ENCODE results near the gene KCNMB1. TPM values are rescaled to one million over a fixed set of nuclear protein-coding genes. Genes with fewer than 3 reads are reported as not detected.
"Not testable (repeated sequence)": the region's sequence is repeated elsewhere in the genome, so short reads cannot be mapped to it uniquely, and the experiment has no call there.

Gene KCNMB1
- total RNA-seq, 1 donor from 2014 or later: not detected

DNA sequence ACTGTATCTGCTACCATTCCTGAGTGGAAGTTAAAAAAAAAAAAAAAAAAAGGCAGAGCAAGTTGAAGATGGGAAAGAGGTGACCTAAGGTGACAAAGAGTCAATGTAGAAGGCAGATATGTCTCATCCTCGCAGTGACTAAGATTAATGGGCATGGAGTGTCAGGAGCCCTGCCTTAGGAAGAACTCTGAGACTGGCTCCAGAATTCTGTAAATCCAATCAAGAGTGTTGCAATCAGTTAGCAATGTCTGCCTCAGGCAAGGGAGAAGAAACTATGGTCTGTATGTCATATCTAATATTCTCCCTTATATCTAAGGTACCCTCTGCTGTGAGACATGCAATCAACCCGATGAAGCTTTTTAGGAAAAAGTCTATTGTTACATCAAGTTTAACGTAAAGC lies 24.7 kb upstream of the KCNMB1 start:
- DNase-seq: no peak

DNA sequence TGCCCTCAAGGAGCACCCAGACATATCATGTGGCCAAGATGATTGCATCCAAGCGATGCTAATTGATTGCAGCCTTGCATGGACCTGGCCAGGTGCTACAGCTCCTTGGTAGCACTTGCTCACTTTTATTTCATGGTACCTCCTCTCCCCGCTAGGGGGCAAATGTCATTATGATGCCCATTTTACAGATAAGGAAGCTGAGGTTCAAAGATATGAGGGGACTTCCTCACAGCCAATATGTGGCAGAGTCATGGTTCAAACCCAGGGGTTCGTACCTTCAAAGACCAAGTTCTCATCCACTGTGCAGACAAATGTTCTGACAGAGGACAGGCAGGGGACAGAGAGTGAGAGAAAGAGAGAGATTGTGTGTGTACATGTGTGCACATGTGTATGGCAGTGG lies 21.9 kb upstream of the KCNMB1 start:
- DNase-seq: no peak

DNA sequence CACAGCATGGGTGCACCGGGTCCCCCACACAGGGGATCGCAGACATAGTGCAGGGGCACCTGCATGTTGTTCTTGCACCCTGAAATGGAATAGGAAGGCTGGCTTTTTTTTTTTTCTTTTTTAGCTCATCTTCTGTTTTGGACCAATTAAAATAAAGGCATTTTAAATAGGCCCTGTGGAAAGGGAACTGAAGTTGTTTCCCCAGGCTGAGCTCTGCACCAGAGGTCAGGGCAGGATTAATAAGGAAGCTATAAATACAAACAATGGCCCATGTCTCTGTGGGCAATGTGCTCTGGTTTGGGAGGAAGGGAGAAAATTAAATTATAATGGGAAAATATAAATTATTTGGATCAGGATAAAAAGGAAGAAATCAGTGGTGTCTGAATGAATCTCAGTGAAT lies 21.2 kb upstream of the KCNMB1 start:
- DNase-seq: no peak

DNA sequence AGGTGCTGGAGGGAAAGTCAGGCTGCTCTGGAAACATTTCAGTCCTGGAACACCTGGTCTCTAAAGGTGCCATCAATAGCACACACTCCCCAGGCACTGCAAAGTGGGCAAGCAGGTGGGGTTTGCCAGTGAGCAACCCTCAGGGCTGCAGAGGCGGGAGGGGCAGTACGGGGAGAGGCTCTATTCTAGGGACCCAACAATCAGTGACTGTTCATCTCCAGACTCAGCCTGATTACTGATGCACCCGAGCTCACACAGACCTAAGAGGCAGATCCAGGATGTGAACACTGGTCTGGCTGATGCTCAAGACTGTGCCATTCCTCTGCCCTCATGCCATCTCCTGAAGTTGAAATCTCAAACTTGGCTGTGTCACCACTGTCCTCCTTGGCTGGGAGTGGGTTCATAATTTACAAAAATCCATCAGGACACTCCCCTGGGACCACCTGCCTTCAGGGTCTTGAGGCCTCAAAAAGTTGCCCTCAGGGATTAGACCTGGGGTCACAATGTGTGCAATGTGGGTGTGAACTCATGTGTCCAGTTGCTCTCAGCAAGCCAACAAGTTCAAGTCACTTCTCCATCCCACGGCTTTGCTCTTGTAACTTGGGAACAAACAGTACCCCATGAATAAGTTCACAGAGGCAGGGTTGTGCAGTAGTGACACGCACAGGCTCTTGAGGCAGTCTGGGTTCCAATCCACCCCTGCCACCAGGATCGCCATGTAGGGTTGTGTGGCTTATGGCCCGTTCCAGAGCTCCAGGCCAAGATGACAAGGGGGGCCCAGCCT lies 19.9 kb upstream of the KCNMB1 start:
- DNase-seq: no peak

DNA sequence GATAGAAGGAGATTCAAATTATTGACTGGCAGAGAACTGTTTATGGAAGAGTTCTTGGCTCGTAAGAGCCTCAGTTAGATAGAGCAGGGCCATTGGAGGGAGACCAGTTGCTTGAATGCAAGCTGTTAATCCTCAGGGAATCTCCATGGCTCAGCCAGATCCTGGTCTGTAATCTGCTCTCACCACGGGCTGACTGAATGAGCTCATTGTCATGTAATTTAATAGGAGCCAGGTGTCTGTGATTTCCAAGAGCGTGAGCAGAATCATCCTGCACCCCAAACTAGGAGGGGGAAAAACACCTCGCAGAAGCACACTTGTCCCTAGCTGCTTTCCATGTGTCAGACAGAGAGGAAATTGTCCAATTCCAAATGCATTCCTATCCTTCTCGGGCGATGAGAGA lies 19.1 kb upstream of the KCNMB1 start:
- no peak for DNase-seq

DNA sequence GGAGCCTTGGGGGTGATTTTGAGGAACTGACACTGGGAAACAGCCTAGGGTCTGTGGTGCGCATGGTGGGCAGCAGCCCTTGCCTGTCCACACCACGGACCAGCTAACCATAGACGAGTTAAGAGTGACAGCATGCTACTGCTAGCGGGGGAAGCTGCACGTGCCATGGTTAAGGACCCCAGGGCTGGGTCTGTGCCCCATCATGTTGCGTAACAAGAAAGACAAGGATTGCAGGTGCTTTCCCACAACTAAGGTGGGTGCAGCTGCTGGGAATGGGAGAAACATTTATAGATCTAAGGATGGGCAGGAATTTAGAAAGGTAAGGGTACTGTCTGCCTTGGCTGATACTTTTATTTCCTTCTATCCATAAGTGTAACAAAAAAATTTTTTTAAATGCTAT lies 17.9 kb upstream of the KCNMB1 start:
- no peak for DNase-seq

DNA sequence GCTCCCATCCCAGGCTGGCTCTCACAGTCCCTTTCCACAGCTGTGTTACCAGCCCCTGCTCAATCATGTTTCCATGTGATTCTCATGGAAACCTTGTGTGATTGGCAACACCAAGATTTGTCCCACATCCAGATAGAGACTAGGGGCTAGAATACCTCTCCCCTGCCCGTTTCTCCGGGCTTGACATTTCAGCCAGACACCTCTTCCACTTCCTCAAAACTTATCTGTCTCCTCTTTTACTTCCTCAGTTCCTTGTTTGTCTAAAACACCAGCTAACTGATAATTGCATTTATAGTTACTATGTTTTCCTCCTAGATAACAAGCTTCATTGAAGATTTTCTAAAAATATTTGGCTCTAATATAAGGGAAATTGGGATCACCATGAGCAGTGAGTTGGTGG lies 16.6 kb upstream of the KCNMB1 start:
- DNase-seq: no peak

DNA sequence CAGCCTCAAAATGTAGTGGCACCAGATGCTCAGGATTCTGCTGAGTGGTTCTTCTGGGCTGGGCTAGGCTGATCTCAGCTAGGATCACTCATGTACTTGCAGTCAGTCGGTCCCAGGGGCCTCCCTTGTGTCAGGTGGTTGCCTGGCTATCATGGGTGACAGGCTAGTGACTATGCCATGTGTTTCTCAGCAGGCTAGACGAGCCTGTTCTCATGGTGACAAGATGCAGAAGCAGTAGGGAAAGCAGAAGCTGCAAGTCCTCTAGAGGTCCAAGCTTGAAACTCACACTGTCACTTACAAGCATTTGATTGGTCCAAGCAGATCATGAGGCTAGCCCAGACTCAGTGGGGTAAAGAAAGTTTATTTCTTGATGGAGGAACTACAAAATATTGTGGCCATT lies 15.2 kb upstream of the KCNMB1 start:
- no peak for DNase-seq

DNA sequence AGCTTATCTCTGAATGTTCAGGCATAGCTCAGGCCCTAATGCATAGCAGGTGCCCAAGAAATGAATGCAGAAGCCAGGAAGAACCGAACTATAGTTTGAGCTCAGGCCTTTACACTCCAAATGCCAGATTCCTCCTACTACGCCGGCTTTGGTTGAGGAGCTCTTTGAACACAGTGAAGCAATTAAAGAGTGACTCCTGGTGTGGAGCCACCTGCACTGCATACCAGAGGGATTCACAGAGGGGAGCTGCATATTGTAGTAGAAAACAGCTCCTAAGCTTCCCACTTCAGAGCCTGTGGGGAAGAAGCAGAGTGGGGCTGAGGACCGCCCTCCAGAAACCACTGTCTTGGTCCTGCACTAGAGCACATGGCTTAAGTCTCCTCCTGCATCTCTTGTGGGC lies 14.5 kb upstream of the KCNMB1 start:
- no peak for DNase-seq

DNA sequence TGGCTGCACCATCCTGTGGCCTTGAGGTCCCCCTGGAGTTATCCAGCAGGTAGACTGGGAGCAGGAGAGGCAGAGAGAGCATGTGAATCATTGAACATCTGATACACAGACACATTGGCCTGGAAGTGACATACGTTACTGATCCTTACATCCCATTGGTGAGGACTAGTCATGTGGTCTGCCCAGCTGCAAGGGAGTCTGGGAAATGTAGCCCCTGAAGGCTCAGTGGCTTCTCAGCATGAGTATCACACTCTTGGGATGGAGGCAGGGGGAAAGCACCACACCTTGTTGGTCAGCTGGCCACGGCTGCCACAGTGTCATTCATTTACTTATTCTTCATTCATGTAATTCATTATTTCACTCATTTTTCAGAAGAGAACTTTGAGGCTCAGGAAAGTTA lies 13.3 kb upstream of the KCNMB1 start:
- DNase-seq: no peak

DNA sequence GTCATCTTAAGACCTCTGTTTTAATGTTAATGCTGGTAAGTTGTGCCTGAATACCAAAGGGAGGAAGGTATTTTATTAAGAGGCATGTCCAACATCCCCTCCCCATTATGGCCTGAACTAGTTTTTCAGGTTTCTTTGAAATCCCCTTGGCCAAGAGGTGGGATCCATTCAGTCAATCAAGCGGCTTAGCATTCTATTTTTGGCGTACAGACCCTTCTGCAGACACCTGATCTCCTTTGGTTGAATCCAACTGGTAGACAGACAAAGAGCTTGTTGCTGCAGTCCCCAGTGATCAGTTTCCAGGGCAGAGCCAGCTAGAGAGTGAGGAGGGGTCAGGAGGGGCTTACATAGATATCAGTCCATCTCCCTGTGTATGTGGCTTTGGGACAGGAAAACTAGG lies 7.9 kb upstream of the KCNMB1 start:
- DNase-seq: no peak

DNA sequence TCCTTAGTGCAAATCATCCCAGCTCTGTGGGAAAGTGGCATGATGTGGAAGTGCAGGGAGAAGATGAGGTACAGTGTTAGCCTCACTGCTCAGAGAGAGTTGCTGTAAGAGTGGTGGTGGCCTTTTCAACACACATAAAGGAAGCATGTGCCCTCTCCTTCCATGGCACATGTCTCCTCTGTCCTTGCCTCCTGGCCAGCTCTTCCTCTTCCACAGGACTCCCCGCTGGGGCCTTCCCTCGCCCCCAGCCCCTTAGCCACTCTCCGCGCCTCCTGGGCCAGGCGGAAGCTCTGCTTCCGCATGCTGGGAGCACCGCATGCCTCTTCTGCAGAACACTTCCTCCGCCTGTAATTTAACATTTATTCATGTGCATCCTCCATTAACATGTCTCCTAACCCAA lies 4.8 kb upstream of the KCNMB1 start:
- no peak for DNase-seq

DNA sequence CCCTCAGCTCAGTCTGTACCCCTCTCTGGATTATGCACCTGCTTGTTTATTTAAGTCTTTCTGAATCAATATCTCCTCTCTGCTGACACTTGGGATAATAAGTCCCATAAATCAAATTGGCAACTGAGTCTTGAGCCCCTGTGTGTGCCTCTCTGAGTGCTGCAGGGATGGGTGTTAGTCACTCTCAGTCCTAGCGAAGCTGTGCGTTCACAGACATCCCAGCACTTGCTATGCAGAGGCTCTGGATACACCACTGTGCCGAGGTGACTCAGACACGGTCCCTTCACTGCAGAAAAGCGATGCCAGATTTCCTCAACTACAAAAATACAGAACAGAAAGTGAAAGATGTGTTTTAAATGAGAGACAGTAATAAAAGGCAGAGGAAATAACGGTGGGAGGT lies 4.1 kb upstream of the KCNMB1 start:
- DNase-seq: no peak

DNA sequence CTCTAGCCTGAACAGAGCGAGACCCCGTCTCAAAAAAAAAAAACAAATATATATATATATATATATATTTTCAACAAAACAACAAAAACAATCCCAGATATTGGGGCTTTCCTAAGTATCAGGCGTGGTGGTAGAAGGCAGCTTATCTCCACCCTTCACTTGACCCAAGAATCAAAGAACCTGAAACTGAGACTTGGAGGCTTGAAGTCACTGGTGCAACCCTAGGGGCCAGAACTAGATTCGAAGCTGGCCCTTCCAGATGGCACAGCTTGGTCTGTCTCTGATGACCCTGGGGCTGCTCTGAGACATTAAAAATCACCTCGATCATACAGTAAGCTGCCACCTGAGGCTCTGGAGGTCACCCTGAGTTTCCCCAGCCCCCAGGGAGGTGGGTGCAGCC lies 1.3 kb upstream of the KCNMB1 start:
- no peak for DNase-seq

DNA sequence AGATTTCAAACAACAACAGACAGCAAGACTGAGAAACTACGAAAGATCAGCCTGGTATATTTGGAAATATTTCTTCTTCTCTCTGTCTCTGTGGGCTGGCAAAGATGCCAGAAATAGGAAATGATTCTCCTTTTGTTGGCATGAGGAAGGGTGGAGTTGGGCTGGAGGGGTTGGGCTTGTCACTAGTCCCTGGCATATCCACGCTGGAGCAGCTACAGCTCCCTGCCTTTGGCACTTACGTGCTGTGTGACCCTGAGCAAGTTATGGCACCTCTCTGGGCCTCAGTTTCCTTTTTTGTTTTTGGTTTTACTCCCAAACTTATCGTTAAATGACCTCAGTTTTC lies 354 bp upstream of the KCNMB1 start:
- DNase-seq: no peak

DNA sequence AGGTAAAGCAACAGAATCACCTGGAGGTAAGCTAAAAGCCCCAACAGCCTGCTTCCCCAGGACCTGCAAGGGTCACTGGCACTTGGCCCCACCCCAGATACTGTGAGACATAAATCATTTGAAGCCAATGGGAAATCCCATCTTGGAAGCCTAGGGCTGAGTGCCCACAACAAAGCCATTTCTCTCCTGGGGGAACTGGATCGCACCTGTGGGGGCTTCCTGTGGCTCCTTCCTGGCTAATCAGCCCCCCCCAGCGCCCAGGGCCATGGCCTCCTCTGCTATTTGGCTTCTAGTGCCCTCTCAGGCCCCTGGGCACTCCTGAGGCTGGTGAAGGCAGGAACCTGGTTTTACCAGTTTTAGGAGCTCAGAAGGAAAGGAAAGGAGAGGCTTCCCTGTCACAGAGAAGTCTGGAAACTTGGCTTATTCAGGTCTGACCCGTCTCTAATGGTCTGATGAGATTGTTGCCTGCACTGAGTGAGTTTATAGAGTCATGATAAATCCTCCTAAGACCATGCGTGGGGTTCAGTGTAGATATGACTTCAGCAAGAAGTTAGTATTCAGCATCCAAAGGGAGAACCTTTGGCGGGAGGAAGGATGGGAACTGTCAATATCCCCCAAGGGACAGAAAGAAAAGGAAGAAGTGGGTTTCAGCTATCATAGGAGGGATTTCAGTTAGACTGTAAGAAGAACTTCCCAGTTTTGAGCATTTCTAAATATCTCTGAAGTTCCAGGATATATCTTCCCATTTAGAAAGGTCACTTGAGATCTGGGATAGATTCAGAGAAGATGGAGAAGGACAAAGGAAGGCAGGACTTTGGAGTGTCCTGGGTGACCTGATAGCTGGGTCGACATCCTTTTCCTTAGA lies 1.2 kb downstream of the KCNMB1 start:
- DNase-seq: no peak

DNA sequence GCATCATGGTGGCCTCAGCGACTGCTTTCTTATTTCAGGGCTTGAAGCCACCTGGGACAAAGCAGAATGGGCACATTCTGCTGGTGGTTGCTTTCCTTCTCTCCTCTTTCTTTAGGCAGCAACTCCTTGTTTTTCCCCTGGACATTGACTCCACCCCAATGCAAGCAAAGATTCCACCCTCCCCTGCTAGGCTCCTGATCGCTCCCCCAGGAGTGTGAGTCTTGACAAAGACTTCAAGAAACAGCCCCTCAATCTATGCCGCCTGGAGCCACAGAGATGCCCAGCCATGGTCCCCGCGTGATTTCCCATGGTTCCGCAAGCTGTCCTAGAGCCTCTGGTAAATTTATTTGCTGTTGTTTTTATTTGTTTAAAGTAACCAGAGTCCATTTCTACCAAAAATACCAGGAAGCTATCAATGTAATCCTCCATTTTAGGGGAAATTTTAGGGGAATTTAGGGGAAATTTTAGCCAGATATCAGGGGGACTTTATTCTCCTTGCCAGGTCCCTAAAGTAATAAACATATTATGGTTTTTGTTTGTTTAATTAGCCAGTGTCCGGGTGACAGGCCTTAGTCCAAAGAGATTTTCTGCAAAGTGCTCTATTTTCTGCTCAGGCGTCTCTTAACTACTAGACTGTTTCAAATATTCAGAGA lies 2.3 kb downstream of the KCNMB1 start:
- DNase-seq: no peak

DNA sequence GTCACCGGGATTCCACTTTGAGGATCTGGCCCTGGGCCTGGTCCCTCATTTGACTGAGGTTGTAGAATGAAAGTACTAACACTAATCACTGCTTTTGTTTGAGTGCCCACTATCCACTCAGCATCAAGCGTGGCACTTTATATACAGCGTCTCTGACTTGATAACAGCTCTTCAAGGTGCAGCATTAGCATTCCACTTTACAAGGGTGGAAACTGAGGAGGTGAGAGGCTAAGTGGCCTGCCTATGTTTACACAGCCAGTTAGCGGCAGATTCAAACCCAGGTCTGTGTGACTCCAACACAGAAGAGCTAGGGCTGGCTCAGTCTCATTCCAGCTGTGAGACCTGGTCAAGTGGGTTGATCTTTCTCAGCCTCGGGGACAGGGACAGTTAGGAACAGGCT lies 5.9 kb downstream of the KCNMB1 start:
- DNase-seq: no peak

DNA sequence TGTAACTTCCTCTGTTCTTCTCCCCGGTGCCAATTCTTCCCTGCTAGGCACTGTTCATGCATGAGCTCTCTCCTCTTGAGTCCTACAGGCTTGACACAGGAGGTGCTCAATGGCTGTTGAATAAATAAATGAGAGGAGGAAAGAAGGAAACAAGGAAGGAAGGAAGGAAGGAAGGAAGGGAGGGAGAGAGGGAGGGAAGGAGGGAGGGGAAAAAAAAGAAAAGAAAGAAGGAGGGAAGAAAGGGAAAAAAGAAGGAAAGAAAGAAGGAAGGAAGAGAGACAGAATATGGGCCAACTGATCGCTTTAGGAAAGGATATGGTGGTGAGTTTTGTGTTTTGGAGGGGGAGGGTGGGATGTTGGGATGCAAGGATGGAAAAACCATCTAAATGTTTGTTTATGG lies 6.4 kb downstream of the KCNMB1 start:
- DNase-seq: no peak

DNA sequence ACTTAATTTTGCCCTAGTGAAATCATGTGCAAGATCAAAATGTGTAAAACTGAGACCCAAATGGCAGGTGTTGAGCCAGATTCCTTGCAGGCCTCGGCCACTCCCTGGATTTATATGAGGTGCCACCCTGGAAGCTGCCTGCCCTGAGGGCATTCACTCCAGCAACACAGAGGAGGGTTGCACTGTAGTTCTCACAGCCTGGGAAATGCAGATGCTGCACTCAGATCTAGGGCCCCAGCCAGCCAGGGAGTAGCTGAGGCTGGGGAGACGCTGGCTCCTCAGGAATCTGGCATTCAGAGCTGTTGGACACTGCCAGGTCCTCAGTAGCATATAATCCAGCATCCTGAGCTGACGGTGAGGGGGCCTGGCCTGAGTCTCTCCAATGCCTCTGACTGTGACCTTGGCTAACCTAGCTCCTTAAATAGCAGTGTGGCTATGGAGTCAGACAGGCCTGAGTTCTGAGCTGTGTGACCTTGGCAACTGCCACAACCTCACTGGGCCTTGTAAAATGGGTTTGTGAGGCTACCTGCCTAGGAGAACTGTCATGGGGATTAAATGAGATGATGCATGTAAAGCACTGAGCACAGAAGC lies 8.7 kb downstream of the KCNMB1 start:
- no peak for DNase-seq

DNA sequence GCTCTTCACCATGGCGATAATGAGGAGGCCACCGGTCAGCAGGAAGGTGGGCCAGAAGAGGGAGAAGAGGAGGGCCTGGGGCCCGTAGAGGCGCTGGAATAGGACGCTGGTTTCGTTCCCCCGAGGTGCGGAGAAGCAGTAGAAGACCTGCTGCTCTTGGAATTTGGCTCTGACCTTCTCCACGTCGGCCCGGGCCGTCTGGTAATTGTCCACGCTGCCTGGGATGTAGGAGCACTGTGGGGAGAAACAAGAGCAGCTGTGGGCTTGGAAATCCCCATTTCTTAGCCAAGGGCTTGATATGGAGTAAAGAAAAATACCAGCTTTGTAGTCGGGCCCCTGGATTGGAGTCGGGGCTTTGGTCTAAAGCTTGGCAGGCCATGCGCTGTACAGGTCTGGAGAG lies 10.4 kb downstream of the KCNMB1 start:
- no peak for DNase-seq

DNA sequence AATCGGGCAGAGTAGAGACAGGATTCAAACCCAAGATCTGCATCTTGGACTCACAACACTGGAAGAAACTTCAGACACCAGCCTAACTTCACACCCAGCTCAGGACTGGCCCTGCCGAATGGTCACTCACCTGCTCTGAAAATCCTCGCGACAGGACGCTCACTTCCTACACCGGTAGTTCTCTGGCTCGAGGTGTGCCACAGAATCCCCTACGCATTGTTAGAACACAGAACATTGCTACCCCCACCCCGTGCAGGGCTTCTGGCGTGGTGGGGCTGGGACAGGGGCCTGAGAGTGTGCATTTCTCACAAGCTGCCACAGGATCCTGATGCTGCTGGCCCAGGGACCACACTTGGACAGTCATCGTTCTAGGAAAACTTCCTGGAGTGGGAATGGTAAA lies 12.1 kb downstream of the KCNMB1 start:
- no peak for DNase-seq

DNA sequence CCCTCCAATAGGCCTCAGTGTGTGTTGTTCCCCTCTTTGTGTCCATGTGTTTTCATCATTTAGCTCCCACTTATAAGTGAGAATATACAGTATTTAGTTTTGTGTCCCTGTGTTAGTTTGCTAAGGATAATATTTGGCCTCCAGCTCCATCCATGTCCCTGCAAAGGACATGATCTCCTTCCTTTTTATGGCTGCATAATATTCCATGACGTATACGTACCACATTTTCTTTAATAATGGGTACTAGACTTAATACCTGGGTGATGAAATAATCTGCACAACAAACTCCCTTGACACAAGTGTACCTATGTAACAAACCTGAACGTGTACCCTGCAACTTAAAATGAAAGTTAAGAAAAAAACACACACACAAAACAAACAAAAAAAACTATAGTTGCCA lies 12.6 kb downstream of the KCNMB1 start:
- DNase-seq: not testable (repeated sequence)

DNA sequence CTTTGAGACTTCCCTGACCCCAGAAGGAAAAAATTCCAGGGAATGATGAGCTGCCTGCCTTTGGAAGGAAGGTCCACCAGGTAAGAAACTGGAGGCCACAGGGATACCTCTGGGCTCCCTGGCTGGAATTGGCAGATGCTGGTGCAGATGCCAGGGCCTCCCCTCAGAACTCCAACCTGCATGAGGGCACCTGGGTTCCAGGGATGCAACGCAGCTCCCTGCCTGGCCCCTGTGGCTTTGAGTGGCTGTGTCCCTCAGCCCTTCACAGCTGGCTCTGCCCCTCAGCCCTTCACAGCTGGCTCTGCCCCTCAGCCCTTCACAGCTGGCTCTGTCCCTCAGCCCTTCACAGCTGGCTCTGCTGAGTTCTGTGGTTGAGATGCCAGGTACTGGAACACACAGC lies 13.9 kb downstream of the KCNMB1 start:
- DNase-seq: no peak
